NT2/D1 (cell line): ENCODE data around the gene MINDY1.

ENCODE experiments used
- SUZ12 ChIP-seq: IDR thresholded peaks from 2 replicates; pipeline ENCODE4 v1.6.1; 2011; ENCODE audit not compliant: insufficient read length, insufficient read depth; ENCODE audit errors: extremely low read depth
- ZNF274 ChIP-seq: IDR thresholded peaks from 2 replicates; pipeline ENCODE4 v1.6.1; 2011; ENCODE audit warnings: mild to moderate bottlenecking, low read depth, low read length

DNA sequence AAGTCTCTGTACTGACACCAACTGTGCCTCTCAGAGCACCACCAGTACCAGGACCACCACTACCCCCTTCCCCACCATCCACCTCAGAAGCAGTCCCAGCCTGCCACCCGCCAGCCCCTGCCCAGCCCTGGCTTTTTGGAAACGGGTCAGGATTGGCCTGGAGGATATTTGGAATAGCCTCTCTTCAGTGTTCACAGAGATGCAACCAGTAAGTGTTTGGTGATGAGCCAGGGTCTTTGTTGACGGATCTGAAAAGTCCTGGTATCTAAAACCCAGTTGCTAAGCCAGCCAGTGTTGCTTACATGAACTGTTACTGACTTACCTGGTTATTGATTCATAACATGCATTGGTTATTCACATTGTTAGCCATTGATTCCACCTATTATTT is 41.9 kb upstream of the MINDY1 start:
- TF ChIP-seq SUZ12 (no peak), ZNF274 (no peak)
